Suprapubic skin (tissue), 4 donors: ENCODE data around the gene SPRYD4. TPM values are rescaled to one million over a fixed set of nuclear protein-coding genes. Genes with fewer than 3 reads are reported as not detected.
"Not testable (repeated sequence)": the region's sequence is repeated elsewhere in the genome, so short reads cannot be mapped to it uniquely, and the experiment has no call there.

Experiments
- DNase-seq, 2 donors: peaks; one replicate each; pipeline ENCODE4 v3.0.0-alpha.2; 2019; ENCODE audit warnings: low spot score in 2 of 2
- H3K27ac ChIP-seq: fragments of 200-600 bp; sonication (generic); one replicate; pipeline ENCODE4 v1.5.1; 2019
- H3K27me3 ChIP-seq: fragments of 200-600 bp; sonication (generic); one replicate; pipeline ENCODE4 v1.5.1; 2019
- H3K36me3 ChIP-seq: fragments of 200-600 bp; sonication (generic); one replicate; pipeline ENCODE4 v1.5.1; 2019
- H3K4me1 ChIP-seq: fragments of 200-600 bp; sonication (generic); one replicate; pipeline ENCODE4 v1.5.1; 2019
- H3K4me3 ChIP-seq: fragments of 200-600 bp; sonication (generic); one replicate; pipeline ENCODE4 v1.5.1; 2019; ENCODE audit warnings: mild to moderate bottlenecking
- H3K9me3 ChIP-seq: fragments of 200-600 bp; sonication (generic); one replicate; pipeline ENCODE4 v1.5.1; 2019
- CTCF ChIP-seq, 2 donors: fragments of 200-600 bp in 1 of 2; fragments of 450-650 bp in 1 of 2; sonication (generic) in 1 of 2; IDR thresholded peaks; one replicate each; pipeline ENCODE4 v1.5.1; 2016 to 2019; ENCODE audit warnings: antibody characterized with exemption in 2 of 2, mild to moderate bottlenecking in 1 of 2, moderate library complexity in 1 of 2
- EP300 ChIP-seq: sonication (generic); formaldehyde crosslinking; IDR thresholded peaks from one replicate; pipeline ENCODE4 v1.6.1; 2017; ENCODE audit warnings: antibody characterized with exemption
- POLR2A ChIP-seq, 2 donors: fragments of 450-650 bp; IDR thresholded peaks; one replicate each; pipeline ENCODE4 v1.6.1; 2017; ENCODE audit warnings: antibody characterized with exemption in 2 of 2, mild to moderate bottlenecking in 2 of 2, moderate library complexity in 2 of 2
- POLR2AphosphoS5 ChIP-seq, 3 donors: sonication (generic); formaldehyde crosslinking; IDR thresholded peaks; one replicate each; pipeline ENCODE4 v1.6.1; 2017; ENCODE audit warnings: antibody characterized with exemption in 3 of 3
- WGBS: methylation state at CpG from one replicate; pipeline ENCODE4 v1.1.5; 2018; 5-methylcytosine and 5-hydroxymethylcytosine counted together
- total RNA-seq, 4 donors: library from RNA; depleted of rRNA; stranded (reverse); fragments of >200 nt; gene quantifications; one replicate each; pipeline ENCODE4 v1.1.0, GENCODE V29; 2016

Gene SPRYD4
- total RNA-seq, 4 donors from 2014 or later = 2.8 to 4.8 (median 2.9) TPM

GRCh38 chr12:56488041-56488955, 19.9 kb downstream of the SPRYD4 start, which contains the start of gene GLS2:
Gene GLS2, minus strand, starts transcription at chr12:56488161. Its CDS starts 43 bp downstream, at chr12:56488118.
- Histone ChIP-seq H3K27me3 (peaks cover 18% of the 10 kb centered on the region), H3K27ac (peak within 1 kb of the TSS; percentile 28), H3K4me1 (peaks cover 20% of the 10 kb centered on the region), H3K36me3 (no peaks in the 10 kb centered on the region), H3K4me3 (peak within 1 kb of the TSS; percentile 75), H3K9me3 (no peaks in the 10 kb centered on the region)
- TF ChIP-seq POLR2A (IDR thresholded peaks at IDR 0.05) = no peak
- no peak for TF ChIP-seq CTCF (IDR thresholded peaks at IDR 0.05)
- TF ChIP-seq EP300 = no peak
- no peak for TF ChIP-seq POLR2AphosphoS5 (IDR thresholded peaks at IDR 0.05)
- WGBS = 19% methylated on average over 53 of the region's 59 CpGs
- DNase-seq = peak; percentile 83

GRCh38 chr12:56490360-56490759, 22.0 kb downstream of the SPRYD4 start:
- H3K36me3 ChIP-seq = no peaks in the 10 kb centered on the region
- no peak for DNase-seq
- peaks cover 20% of the 10 kb centered on the region for H3K4me1 ChIP-seq
- no peak overlapping the region for H3K27ac ChIP-seq
- no peak overlapping the region for H3K4me3 ChIP-seq
- H3K27me3 ChIP-seq = peaks cover 21% of the 10 kb centered on the region
- TF ChIP-seq EP300 = no peak
- TF ChIP-seq POLR2A (IDR thresholded peaks at IDR 0.05) = no peak
- no peak for TF ChIP-seq CTCF (IDR thresholded peaks at IDR 0.05)
- no peak for TF ChIP-seq POLR2AphosphoS5 (IDR thresholded peaks at IDR 0.05)
- H3K9me3 ChIP-seq = no peaks in the 10 kb centered on the region

GRCh38 chr12:56493409-56494105, 25.2 kb downstream of the SPRYD4 start:
- H3K27me3 ChIP-seq = peaks cover 21% of the 10 kb centered on the region
- H3K4me3 ChIP-seq, H3K4me1 ChIP-seq, H3K27ac ChIP-seq, H3K36me3 ChIP-seq, H3K9me3 ChIP-seq, DNase-seq: not testable (repeated sequence)
- WGBS = 82% methylated on average over 14 of the region's 31 CpGs

- not testable (repeated sequence) for DNase-seq
- no CpG with 5 or more reads among the region's 15 CpGs for WGBS
- H3K27me3 ChIP-seq = peaks cover 21% of the 10 kb centered on the region
Observed at GRCh38 chr12:56494106-56494415, 25.7 kb downstream of the SPRYD4 start.

GRCh38 chr12:56494481-56494880, 26.1 kb downstream of the SPRYD4 start:
- not testable (repeated sequence) for H3K4me3 ChIP-seq, H3K36me3 ChIP-seq, DNase-seq, H3K9me3 ChIP-seq, H3K27ac ChIP-seq, H3K4me1 ChIP-seq
- peaks cover 21% of the 10 kb centered on the region for H3K27me3 ChIP-seq
- 95% methylated on average over 17 of the region's 27 CpGs for WGBS

More at GRCh38 chr12:56494106-56494415, 25.7 kb downstream of the SPRYD4 start:
- H3K4me3 ChIP-seq, H3K27ac ChIP-seq, H3K9me3 ChIP-seq, H3K36me3 ChIP-seq, H3K4me1 ChIP-seq: not testable (repeated sequence)

GRCh38 chr12:56496704-56497103, 28.3 kb downstream of the SPRYD4 start:
- not testable (repeated sequence) for H3K36me3 ChIP-seq, H3K4me3 ChIP-seq, H3K9me3 ChIP-seq, H3K4me1 ChIP-seq, H3K27ac ChIP-seq
- TF ChIP-seq CTCF (IDR thresholded peaks at IDR 0.05) = peak in 1 of 2 donors; percentile 46
- 16% methylated on average over 8 of the region's 17 CpGs for WGBS
- H3K27me3 ChIP-seq = peaks cover 11% of the 10 kb centered on the region
- peak in 1 of 2 donors; percentile 77 for DNase-seq

GRCh38 chr12:56498126-56498902, 29.9 kb downstream of the SPRYD4 start:
- WGBS = 86% methylated on average over 14 of the region's 14 CpGs
- not testable (repeated sequence) for H3K9me3 ChIP-seq, DNase-seq

GRCh38 chr12:56499452-56499851, 31.1 kb downstream of the SPRYD4 start:
- H3K27ac ChIP-seq, H3K27me3 ChIP-seq, H3K9me3 ChIP-seq, H3K36me3 ChIP-seq, H3K4me1 ChIP-seq, DNase-seq, H3K4me3 ChIP-seq: not testable (repeated sequence)
- 84% methylated on average over 9 of the region's 9 CpGs for WGBS

More at GRCh38 chr12:56498126-56498902, 29.9 kb downstream of the SPRYD4 start:
- not testable (repeated sequence) for H3K4me1 ChIP-seq, H3K27me3 ChIP-seq, H3K4me3 ChIP-seq, H3K36me3 ChIP-seq, H3K27ac ChIP-seq

GRCh38 chr12:56499879-56500278, 31.5 kb downstream of the SPRYD4 start:
- DNase-seq, H3K36me3 ChIP-seq: not testable (repeated sequence)
- WGBS = 88% methylated on average over 13 of the region's 13 CpGs

More at GRCh38 chr12:56499879-56500278, 31.5 kb downstream of the SPRYD4 start:
- H3K4me3 ChIP-seq, H3K9me3 ChIP-seq, H3K27ac ChIP-seq, H3K27me3 ChIP-seq, H3K4me1 ChIP-seq: not testable (repeated sequence)
